Measurements from ENCODE around the gene WASF3.

Gene WASF3

DNA sequence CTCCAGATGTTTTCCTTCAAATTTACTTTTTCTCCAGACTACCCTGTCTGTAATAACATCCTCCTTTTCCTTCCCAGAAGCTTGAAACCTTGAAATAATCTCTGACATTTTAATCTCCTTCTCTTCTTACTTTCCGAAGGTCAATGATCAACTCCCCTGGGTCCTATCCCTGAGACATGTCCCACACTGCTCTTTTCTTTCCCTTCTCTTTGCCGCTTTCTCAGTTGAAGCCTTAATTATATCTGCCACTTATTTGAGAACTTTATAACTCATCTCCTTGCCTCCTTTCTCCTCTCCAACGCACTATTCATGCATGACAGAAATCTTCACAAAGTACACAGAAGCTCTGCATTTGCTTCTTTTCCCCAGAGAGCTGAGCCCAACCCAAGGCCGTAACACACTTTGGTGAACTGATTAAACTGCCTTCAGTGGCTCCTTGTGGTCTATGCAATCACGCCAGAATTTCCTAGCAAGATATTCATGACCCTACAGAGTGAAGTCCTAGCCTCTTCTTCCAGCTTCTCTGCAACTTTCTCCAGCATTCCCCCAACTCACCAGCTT, 9.2 kb upstream of the WASF3 start:
- no peak for DNase-seq (ENCODE audit: low spot score)

DNA sequence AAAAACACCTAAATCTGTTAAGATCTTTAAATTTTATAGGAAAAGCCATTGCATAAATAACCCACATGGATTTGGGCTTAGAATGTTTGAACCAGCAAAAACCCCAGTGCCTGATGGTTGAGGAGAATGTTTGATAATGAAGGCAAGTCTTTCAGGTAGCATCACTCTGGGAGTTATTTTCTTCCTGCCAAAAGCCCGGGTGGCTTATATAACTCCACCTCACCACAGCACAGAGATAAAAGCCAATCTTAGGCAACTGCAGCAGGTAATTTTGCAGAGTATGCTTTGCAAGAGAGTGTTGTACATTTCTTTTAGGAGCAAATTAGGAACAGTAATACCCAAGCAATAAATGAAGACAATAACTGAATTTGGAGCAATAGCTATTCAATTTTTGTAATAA, 7.8 kb upstream of the WASF3 start:
- no peak for DNase-seq (ENCODE audit: low spot score)

DNA sequence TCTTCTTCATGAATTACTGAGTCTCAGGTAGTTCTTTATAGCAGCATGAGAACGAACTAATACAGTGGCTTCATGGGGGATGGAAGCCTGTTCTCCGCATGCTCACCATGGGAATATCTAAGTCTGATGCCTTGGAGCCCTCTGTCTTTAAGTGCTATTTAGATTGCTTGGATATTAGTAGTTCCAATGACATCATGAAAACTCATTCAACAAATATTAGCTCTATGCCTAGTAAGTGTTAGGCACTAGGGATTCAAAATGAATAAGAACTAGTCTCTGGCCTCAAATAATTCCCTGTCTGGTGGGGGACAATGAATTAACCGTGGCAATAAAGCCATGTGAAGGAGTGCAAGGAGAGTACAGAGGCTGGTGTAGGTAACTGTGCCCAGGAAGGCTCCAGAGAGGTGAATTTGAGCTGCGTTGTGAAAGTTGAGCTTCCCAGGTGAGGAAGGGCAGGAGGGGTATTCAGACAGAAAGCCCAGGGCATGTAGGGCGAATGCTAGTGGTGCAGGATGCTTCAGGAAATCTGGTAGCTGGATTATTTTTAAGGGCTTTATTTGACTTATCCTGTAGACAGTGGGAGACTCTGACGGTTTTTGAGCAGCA, 6.1 kb upstream of the WASF3 start:
- DNase-seq (ENCODE audit: low spot score): no peak

DNA sequence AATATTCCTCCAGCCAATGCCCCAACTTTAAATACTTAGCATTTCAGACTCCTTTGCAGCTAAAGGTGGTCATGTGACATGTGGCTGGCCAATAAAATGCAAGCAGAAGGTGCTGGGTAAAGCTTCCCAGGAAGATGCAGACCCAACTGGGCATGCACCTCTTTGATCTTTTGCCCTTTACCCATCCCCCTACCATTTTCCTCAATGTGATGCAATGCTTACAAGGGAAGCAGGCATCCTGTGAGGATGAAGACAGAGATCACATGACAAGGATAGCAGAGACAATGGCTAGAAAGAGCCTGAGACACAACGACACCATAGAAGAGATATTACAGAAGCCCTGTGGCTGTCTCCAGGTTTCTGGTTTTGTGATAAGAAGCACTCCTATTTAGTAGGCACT, 2.1 kb upstream of the WASF3 start:
- no peak for DNase-seq (ENCODE audit: low spot score)

GRCh38 chr13:26557051-26557392, 461 bp upstream of the WASF3 start:
- DNase-seq (ENCODE audit: low spot score): no peak

DNA sequence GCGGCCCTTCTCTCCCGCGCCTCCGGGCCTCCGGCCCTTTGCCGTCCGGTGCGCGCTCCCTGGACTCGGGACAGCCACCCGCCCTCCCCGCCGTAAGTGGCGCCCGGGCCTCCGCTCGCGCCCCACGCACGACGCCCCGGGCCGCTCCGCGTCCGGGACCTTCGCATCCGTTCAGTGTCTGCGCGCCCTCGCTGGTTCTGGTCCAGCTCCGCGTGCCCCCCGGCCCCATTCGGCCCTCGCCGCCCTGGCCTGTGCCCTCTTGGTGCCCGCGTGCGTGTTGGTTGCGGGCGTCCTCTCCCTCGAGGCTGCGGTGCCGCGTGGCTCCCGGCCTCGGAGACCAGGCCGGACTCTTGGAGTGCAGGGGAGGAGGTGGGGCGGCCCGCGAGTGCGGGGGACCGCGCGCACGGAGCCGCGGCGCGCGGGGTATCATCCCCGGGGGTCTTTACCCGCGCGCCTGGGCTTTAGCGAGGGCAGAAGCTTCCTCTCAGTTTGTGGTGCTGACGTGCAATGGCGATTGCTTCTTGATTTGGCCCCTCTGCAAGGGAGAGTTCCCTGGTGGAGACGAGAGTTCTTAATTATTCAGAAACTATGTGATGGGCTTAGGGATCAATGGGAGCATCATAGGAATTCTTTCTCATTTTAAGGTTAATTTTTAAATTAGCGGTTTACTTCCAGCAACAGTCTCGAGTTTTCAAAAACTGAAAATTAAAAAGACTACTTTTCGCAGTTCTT, 757 bp downstream of the WASF3 start:
- DNase-seq (ENCODE audit: low spot score): no peak

- DNase-seq (ENCODE audit: low spot score): no peak
Observed at GRCh38 chr13:26558987-26559386, 1.5 kb downstream of the WASF3 start.

GRCh38 chr13:26560456-26560855, 3.0 kb downstream of the WASF3 start:
- no peak for DNase-seq (ENCODE audit: low spot score)

DNA sequence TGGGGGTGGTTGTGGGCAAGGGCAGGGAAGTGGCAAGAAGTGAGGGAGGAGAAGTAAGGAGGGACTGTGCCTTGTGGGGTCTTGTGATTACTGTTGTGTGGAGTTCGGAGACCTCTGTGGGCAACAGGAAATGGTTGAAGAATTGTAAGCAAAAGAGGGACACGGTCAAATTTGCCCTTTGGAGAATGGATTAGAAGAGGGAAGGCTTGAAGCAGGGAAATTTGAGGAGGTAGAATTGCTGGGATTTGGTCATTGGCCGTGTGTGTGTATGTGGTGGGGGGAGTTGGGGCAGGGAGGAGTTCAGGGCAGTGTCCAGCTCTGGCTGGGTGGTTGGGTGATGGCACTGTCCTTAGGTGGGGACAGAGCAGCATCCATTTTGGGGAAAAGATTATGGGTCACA, 3.6 kb downstream of the WASF3 start:
- DNase-seq (ENCODE audit: low spot score): no peak

DNA sequence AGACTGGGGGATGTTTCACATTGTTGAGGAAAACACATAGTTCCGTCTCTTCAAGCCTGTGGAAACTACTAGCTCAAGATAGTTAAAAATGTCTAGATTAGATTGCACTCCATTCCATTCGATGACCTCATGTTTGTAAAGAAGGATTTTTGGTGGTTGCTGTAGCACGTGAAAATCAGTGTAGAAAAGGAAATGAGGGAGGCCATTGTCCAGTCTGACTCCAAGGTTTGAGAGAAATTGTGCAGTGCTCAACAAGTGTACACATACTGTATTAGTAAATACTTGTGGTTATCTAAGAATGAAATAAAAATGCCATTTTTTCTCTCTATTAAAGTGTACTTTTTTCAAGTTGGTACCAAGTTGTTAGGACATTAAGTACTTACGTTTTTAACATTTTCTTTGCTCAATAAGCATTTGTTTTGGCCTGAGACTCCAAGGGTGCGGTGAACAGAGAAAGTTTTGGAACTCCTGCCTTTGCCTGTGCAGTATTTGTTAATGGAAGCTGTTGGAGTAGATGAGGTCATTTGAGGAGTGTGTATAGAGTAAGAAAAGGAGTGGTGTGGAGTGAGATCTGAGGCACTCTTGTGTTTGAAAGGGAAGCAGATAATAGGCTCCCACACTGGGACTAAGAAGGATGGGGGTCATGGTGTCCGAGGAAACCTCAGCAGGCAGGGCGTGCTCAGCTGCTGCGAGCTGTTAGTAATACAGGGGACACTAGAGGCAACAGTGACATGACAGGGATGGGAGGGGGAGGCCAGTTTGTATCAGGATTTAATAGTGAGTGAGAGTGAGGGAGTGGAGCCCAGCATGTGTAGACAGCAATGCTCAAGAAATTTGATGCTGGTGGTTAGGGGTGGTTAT, 4.4 kb downstream of the WASF3 start:
- no peak for DNase-seq (ENCODE audit: low spot score)

DNA sequence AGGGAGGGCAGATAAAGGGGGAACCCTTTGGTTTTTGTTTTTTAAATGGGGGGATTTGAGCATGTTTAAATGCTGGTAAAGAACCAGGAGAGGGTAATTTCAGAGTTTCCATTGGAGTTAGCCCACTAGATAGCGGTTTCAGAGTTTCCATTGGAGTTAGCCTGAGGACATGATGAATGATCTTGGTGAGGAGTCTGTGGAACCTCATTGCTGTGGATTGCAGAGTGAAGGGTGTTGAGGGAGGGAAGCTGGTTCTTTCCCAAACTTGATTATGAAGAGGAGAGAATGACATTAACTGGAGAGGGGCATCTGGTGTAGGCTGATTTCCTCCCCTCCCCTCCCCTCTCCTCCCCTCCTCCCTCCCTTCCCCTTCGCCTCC, 5.0 kb downstream of the WASF3 start:
- no peak for DNase-seq (ENCODE audit: low spot score)

GRCh38 chr13:26563713-26564112, 6.2 kb downstream of the WASF3 start:
- no peak for DNase-seq (ENCODE audit: low spot score)

DNA sequence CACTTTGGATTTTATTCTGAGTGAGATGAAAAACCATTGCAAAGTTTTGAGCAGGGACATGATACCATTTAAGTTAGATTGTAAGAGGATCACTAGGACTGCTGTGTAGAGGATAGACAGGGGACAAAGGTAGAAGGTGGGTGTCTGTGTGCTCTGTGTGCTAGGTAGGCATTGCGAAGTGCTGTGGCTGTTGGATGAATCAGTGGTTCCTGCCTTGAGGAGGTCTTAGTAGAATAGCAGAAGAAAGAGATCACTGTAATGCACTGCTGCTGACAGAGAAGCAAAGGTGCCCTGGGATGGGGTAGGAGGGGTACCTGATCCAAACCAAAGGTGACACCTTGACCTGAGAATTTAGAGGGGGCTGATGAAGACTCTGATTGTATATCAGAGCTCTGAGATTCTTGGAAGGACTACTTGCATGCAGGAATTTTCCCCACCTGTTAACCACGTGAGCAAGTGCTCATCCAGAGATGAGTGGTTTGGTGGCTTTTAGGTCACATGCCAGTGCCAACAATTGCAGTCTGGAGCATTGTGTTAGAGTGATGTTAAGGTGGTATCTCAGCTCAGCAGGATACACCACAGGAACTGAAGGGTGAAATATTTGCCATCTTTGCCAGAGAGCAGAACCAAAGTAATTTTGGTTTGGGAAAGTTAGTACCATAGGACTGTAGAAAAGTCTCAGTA, 10.8 kb downstream of the WASF3 start:
- DNase-seq (ENCODE audit: low spot score): no peak

- no peak for DNase-seq (ENCODE audit: low spot score)
Observed at GRCh38 chr13:26571518-26571917, 14.0 kb downstream of the WASF3 start.

DNA sequence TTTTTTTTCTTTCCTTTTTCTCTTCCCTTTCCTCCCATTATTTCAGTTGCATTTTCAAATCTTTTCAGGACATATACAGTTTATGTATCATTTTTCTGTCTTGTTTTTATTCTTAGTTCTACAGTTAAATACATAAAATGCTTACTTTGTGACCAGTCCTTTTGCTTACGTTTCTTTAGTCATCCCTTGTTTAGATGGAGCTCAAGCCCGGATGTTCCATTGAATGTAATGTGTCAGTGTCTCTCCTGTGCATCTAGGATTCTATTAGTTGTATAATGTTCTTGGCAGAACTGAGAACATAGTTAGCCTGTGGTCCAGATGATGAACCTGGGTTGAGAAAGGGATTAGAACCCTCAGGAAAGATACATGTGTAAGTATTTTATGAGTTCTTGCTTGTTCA, 17.8 kb downstream of the WASF3 start:
- DNase-seq (ENCODE audit: low spot score): no peak

GRCh38 chr13:26579580-26579979, 22.1 kb downstream of the WASF3 start:
- DNase-seq (ENCODE audit: low spot score): no peak

DNA sequence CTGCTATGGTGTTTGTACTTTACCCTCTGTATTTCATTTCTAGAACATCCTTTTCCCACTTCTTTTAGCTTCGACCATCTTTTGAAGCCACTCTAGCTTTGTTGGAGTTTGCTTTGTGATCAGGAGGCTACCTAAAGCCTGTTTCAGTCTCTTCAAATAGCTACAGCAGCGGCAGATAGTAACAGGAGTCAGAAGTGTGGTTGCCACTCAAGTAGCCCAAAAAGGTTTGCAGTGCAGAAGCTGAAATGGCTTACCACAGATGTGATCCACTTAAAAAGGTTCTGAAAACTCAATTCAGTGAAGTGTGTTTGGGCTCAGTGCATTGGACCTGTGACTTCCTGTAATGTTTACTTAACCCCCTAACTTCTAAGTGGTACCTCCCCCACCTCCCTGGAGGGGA, 26.2 kb downstream of the WASF3 start:
- no peak for DNase-seq (ENCODE audit: low spot score)

- no peak for DNase-seq (ENCODE audit: low spot score)
Observed at GRCh38 chr13:26584713-26585112, 27.2 kb downstream of the WASF3 start.

- no peak for DNase-seq (ENCODE audit: low spot score)
Observed at GRCh38 chr13:26585136-26585535, 27.7 kb downstream of the WASF3 start.

DNA sequence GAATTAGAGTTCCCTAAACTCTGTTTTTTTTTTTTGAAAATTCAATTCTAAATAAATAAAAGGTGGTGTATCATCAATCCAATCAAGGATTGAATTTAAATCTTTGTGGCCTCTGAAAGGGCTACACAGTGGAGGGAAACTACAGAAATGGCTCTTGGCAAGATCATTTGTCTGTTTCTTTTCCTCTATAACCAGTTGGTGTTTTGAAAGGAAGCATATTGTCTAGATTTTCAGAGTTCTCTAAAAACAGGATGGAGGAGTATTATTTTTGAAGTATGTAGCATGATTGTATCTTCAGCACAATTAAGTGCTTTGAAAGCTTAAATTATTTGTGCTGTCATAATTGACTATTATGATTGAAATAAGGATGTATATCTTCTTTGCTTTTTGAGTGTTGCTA, 29.8 kb downstream of the WASF3 start:
- DNase-seq (ENCODE audit: low spot score): no peak

DNA sequence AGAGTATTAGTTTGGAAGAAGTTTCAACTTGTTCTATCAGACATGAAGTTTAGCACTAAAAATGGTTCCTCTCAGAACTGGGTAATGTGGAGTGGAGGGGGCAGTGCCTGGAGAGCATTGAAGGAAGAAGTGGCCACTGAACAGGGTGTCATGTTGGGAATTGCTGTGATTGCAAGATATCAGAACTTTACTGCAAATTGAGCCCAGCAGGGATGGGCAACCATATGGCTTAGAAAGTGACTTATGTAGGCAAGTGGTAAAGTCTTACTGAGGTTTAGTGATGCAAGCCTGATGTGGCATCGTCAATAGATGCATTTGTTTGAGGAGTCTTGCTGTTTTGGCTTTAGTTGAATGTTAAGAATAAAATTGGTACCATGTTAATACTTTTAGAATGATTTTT, 31.7 kb downstream of the WASF3 start:
- no peak for DNase-seq (ENCODE audit: low spot score)

DNA sequence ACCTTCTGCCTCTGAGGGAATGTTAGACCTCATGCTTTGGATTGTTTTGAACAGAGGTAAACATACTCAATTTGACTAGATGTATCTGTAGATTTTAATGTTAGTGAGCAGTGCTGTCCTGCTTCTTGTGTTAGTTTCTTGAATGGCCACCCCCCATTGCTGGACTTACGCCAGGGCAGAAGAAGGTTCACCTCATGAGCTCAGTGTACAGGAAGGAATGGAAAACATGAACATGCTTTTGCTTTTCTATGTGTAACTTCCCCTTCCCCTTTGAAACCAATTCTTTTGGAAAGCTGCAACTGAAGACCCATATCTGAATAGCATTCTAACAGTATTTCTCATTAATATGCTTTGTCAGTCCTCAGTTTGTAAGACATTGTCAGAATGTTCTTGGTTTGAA, 32.3 kb downstream of the WASF3 start:
- no peak for DNase-seq (ENCODE audit: low spot score)

Data from hematopoietic multipotent progenitor cell treated with erythropoietin and hydrocortisone succinate and interleukin-3 and kit ligand, for 15 days (in vitro differentiated cells).